GM23338 (cell line): ENCODE measurements around the gene AGAP2. TPM values are rescaled to one million over a fixed set of nuclear protein-coding genes. Genes with fewer than 3 reads are reported as not detected.

Experiments
- ATAC-seq: fragments of 200-7000 bp; cut with Tn5 transposase; 3 replicates; pipeline ENCODE4 v1.9.1; 2020
- DNase-seq: peaks from one replicate; pipeline ENCODE4 v3.0.0-alpha.2; 2015; ENCODE audit warnings: low spot score
- H2AFZ ChIP-seq: fragments of 200-600 bp; sonication (generic); 2 replicates; pipeline ENCODE4 v1.8.0; 2016; ENCODE audit warnings: antibody characterized with exemption, mild to moderate bottlenecking, moderate library complexity
- H3F3A ChIP-seq: fragments of 200-600 bp; sonication (generic); replicated peaks from 2 replicates; pipeline ENCODE4 v1.8.0; 2017; ENCODE audit warnings: antibody characterized with exemption, mixed run types, low read depth
- H3K27ac ChIP-seq: fragments of 200-600 bp; sonication (generic); 2 replicates; pipeline ENCODE4 v1.6.1; 2016; ENCODE audit warnings: low read depth
- H3K27me3 ChIP-seq: fragments of 200-600 bp; sonication (generic); 2 replicates; pipeline ENCODE4 v1.8.0; 2016; ENCODE audit warnings: mild to moderate bottlenecking, mixed run types, moderate library complexity; ENCODE audit not compliant: insufficient read depth
- H3K36me3 ChIP-seq: fragments of 200-600 bp; sonication (generic); 2 replicates; pipeline ENCODE4 v1.8.0; 2016; ENCODE audit warnings: mild to moderate bottlenecking; ENCODE audit not compliant: insufficient read depth
- H3K4me1 ChIP-seq: fragments of 200-600 bp; sonication (generic); 2 replicates; pipeline ENCODE4 v1.8.0; 2016; ENCODE audit warnings: mild to moderate bottlenecking, moderate library complexity; ENCODE audit not compliant: insufficient read depth
- H3K4me2 ChIP-seq: fragments of 200-600 bp; sonication (generic); 2 replicates; pipeline ENCODE4 v1.7.1; 2017; ENCODE audit warnings: mixed run types
- H3K4me3 ChIP-seq: fragments of 200-600 bp; sonication (generic); 2 replicates; pipeline ENCODE4 v1.6.1; 2016; ENCODE audit warnings: mixed run types
- H3K79me2 ChIP-seq: fragments of 200-600 bp; sonication (generic); replicated peaks from 2 replicates; pipeline ENCODE4 v1.8.0; 2017; ENCODE audit warnings: mild to moderate bottlenecking; ENCODE audit not compliant: insufficient read depth
- H3K9me2 ChIP-seq: fragments of 200-600 bp; sonication (generic); 2 replicates; pipeline ENCODE4 v1.8.0; 2017; ENCODE audit not compliant: insufficient read depth
- H4K20me1 ChIP-seq: fragments of 200-600 bp; sonication (generic); replicated peaks from 2 replicates; pipeline ENCODE4 v1.8.0; 2017; ENCODE audit warnings: mild to moderate bottlenecking; ENCODE audit not compliant: insufficient read depth
- H3K27ac Mint-ChIP-seq: 2 replicates; pipeline ENCODE4 v1.8.0; 2020; ENCODE audit warnings: inconsistent platforms, mild to moderate bottlenecking, moderate library complexity, mixed read lengths
- H3K27me3 Mint-ChIP-seq: 3 replicates; pipeline ENCODE4 v1.8.0; 2022; ENCODE audit warnings: low read depth, mild to moderate bottlenecking, moderate library complexity, mixed read lengths, inconsistent platforms; ENCODE audit not compliant: insufficient read depth, poor library complexity
- H3K36me3 Mint-ChIP-seq: 3 replicates; pipeline ENCODE4 v1.8.0; 2021; ENCODE audit warnings: low read depth, mild to moderate bottlenecking, inconsistent platforms, moderate library complexity, mixed read lengths
- H3K4me1 Mint-ChIP-seq: 3 replicates; pipeline ENCODE4 v1.8.0; 2020; ENCODE audit warnings: mild to moderate bottlenecking, inconsistent platforms, mixed read lengths
- H3K4me3 Mint-ChIP-seq: 3 replicates; pipeline ENCODE4 v1.8.0; 2021; ENCODE audit warnings: moderate library complexity, mild to moderate bottlenecking, inconsistent platforms, mixed read lengths
- H3K9me3 Mint-ChIP-seq: 3 replicates; pipeline ENCODE4 v1.8.0; 2020; ENCODE audit warnings: moderate library complexity, mild to moderate bottlenecking, inconsistent platforms, mixed read lengths
- CREB1 ChIP-seq: fragments of 250-450 bp; sonication (Bioruptor Pico); IDR thresholded peaks from 2 replicates; pipeline ENCODE4 v1.5.0; 2020; ENCODE audit warnings: low read depth, mild to moderate bottlenecking, moderate library complexity
- EZH2 ChIP-seq: fragments of 200-600 bp; sonication (generic); IDR thresholded peaks from one replicate; pipeline ENCODE4 v1.8.0; 2017; ENCODE audit warnings: antibody characterized with exemption, mild to moderate bottlenecking, low read depth; ENCODE audit not compliant: unreplicated experiment
- EZH2phosphoT487 ChIP-seq: fragments of 200-600 bp; sonication (generic); IDR thresholded peaks from one replicate; pipeline ENCODE4 v1.8.1; 2018; ENCODE audit warnings: antibody characterized with exemption; ENCODE audit not compliant: unreplicated experiment
- ZNF462 ChIP-seq: fragments of 250-450 bp; sonication (Bioruptor Pico); IDR thresholded peaks from 2 replicates; pipeline ENCODE4 v1.5.0; 2020; ENCODE audit warnings: mild to moderate bottlenecking, moderate library complexity
- polyA plus RNA-seq: library from polyadenylated mRNA; unstranded; fragments of >200 nt; fragmentation: Nextera tagmentation; extraction: Ambion mirVana; gene quantifications from 2 replicates; pipeline ENCODE4 v1.2.1, GENCODE V29; 2016
- total RNA-seq: library from RNA; depleted of rRNA; stranded (reverse); fragments of >200 nt; shearing (Covaris generic); gene quantifications from 2 replicates; pipeline ENCODE4 v1.2.3, GENCODE V29; 2014
- TF ChIP-seq, protein P1 (sequence below), 2 experiments: fragments of 200-600 bp in 1 of 2; sonication (generic) in 1 of 2; conservative IDR thresholded peaks; 2 replicates each; pipeline versions ENCODE4 v1.5.1 to v1.6.1; 2016 to 2017; ENCODE audit warnings: antibody characterized with exemption in 2 of 2, low read depth in 2 of 2, mild to moderate bottlenecking in 2 of 2, moderate library complexity in 1 of 2
- TF ChIP-seq, protein P2 (sequence below): IDR thresholded peaks from 2 replicates; pipeline ENCODE4 v1.6.1; 2016; ENCODE audit warnings: antibody characterized with exemption

The AGAP2 gene
- total and polyA plus RNA-seq, 2 experiments from 2014 or later: 0.36 to 1.3 TPM

- TF ChIP-seq, protein P1, sequence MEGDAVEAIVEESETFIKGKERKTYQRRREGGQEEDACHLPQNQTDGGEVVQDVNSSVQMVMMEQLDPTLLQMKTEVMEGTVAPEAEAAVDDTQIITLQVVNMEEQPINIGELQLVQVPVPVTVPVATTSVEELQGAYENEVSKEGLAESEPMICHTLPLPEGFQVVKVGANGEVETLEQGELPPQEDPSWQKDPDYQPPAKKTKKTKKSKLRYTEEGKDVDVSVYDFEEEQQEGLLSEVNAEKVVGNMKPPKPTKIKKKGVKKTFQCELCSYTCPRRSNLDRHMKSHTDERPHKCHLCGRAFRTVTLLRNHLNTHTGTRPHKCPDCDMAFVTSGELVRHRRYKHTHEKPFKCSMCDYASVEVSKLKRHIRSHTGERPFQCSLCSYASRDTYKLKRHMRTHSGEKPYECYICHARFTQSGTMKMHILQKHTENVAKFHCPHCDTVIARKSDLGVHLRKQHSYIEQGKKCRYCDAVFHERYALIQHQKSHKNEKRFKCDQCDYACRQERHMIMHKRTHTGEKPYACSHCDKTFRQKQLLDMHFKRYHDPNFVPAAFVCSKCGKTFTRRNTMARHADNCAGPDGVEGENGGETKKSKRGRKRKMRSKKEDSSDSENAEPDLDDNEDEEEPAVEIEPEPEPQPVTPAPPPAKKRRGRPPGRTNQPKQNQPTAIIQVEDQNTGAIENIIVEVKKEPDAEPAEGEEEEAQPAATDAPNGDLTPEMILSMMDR (conservative IDR thresholded peaks at IDR 0.05; ENCODE audit: low read depth in 2 of 2): no peak
- no peak for TF ChIP-seq EZH2phosphoT487
Measured at GRCh38 chr12:57783466-57783801, 44.9 kb upstream of the AGAP2 start (continued).

GRCh38 chr12:57782608-57783465, 44.3 kb upstream of the AGAP2 start, which contains the start of gene TSFM:
Gene TSFM, plus strand, starts transcription at chr12:57782787. Its CDS starts 15 bp downstream, at chr12:57782802.
- Histone ChIP-seq H3K4me2 (peak within 1 kb of the TSS; percentile 98), H3K4me3 (peak within 1 kb of the TSS; percentile 100), H3K36me3 (peaks cover 20% of the 10 kb centered on the region; the same call in 1 of the 2 replicates), H3K27me3 (no peaks in the 10 kb centered on the region), H3K27ac (0 out of 2 replicates have a peak within 1 kb of the TSS, but pooled peaks have one; percentile 65), H3K9me2 (no peaks in the 10 kb centered on the region), H2AFZ (peak within 1 kb of the TSS; percentile 73), H4K20me1 (peaks cover 7% of the 10 kb centered on the region), H3K79me2 (peaks cover 18% of the 10 kb centered on the region), H3K4me1 (peaks cover 5% of the 10 kb centered on the region; the same call in 1 of the 2 replicates), H3F3A (no peaks in the 10 kb centered on the region)
- H3K27me3 Mint-ChIP-seq: peaks cover 5% of the 10 kb centered on the region
- peak within 1 kb of the TSS; percentile 100 for H3K4me3 Mint-ChIP-seq
- peak; percentile 92 for ATAC-seq
- peak; percentile 99 for DNase-seq
- H3K36me3 Mint-ChIP-seq: peaks cover 29% of the 10 kb centered on the region
- H3K27ac Mint-ChIP-seq: peak within 1 kb of the TSS; percentile 97
- H3K9me3 Mint-ChIP-seq: no peaks in the 10 kb centered on the region
- peaks cover 4% of the 10 kb centered on the region; the same call in 1 of the 3 replicates for H3K4me1 Mint-ChIP-seq
- TF ChIP-seq EZH2phosphoT487 (no peak), CREB1 (CRISPR knock-in tag) (peak; percentile 86), ZNF462 (CRISPR knock-in tag) (no peak), EZH2 (no peak)
- TF ChIP-seq, protein P2, sequence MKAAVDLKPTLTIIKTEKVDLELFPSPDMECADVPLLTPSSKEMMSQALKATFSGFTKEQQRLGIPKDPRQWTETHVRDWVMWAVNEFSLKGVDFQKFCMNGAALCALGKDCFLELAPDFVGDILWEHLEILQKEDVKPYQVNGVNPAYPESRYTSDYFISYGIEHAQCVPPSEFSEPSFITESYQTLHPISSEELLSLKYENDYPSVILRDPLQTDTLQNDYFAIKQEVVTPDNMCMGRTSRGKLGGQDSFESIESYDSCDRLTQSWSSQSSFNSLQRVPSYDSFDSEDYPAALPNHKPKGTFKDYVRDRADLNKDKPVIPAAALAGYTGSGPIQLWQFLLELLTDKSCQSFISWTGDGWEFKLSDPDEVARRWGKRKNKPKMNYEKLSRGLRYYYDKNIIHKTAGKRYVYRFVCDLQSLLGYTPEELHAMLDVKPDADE: peak; percentile 75
- TF ChIP-seq, protein P1 (conservative IDR thresholded peaks at IDR 0.05; ENCODE audit: low read depth in 2 of 2): peak; percentile 80 to 91
